NCI-H82 treated with DMSO at 0.1 percent for 48 hours (cell line): ENCODE results near the gene CWF19L1.
A peak's percentile ranks its signal among the peaks of the same experiment; 100 is the strongest.

Experiments used
- DNase-seq: peaks from one replicate; lab custom pipeline; 2025; ENCODE audit not compliant: unreplicated experiment; lab: John Stamatoyannopoulos, UW

CWF19L1 gene

GRCh38 chr10:100183481-100183880 lies 84.0 kb downstream of the CWF19L1 start:
- DNase-seq, result peak; percentile 21

DNA sequence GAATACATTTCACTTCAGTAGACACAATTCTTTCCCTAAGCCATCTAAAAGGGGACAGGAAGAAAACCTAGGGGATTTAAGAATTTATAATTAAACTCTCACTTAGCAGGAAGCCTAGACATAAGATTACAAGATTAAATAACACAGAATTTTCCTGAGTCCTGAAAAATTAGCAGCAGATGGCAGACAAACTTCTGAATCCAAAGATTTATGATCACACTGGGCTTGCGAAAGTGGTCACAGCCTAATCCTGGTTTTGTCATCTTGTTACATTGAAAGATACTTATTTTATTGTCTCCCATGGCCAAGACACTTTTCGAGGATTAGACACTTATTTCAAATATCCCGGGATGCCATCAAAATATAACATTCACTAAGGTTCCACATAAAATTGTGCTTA lies 84.5 kb downstream of the CWF19L1 start:
- DNase-seq, result peak; percentile 52
